Spinal cord (tissue), 10 donors: ENCODE data around the gene PNMA1. TPM values are rescaled to one million over a fixed set of nuclear protein-coding genes. Genes with fewer than 3 reads are reported as not detected.
A peak's percentile ranks its signal among the peaks of the same experiment; 100 is the strongest.

ENCODE experiments used
- DNase-seq, 6 donors: peaks; one replicate each; pipeline versions ENCODE4 v3.0.0 to v3.0.0-alpha.2; 2013 to 2015; ENCODE audit warnings: low spot score in 6 of 6, low read depth in 4 of 6
- H3K27ac ChIP-seq: one replicate; pipeline ENCODE4 v1.5.1; 2013; ENCODE audit warnings: low read depth, low read length, control low read depth
- H3K27me3 ChIP-seq: one replicate; pipeline ENCODE4 v1.6.1; 2013; ENCODE audit warnings: low read length; ENCODE audit not compliant: control insufficient read depth, insufficient read depth
- H3K36me3 ChIP-seq: one replicate; pipeline ENCODE4 v1.6.1; 2013; ENCODE audit warnings: low read length; ENCODE audit not compliant: control insufficient read depth, insufficient read depth
- H3K4me1 ChIP-seq: one replicate; pipeline ENCODE4 v1.6.1; 2013; ENCODE audit warnings: low read length; ENCODE audit not compliant: control insufficient read depth, insufficient read depth
- H3K4me3 ChIP-seq: one replicate; pipeline ENCODE4 v1.5.1; 2013; ENCODE audit warnings: low read depth, low read length, control low read depth
- H3K9me3 ChIP-seq: one replicate; pipeline ENCODE4 v1.6.1; 2013; ENCODE audit warnings: low read length; ENCODE audit not compliant: control insufficient read depth, insufficient read depth
- WGBS: methylation state at CpG from one replicate; pipeline ENCODE4 v1.1.5; 2013; ENCODE audit warnings: missing lambda C conversion rate; ENCODE audit not compliant: insufficient coverage; 5-methylcytosine and 5-hydroxymethylcytosine counted together
- polyA plus RNA-seq, 2 donors: library from polyadenylated mRNA; unstranded; fragments of 120-200 nt; gene quantifications; one replicate each; pipeline ENCODE4 v1.2.1, GENCODE V29; 2013; ENCODE audit not compliant: insufficient read length in 2 of 2
- total RNA-seq, 2 donors: library from RNA; depleted of rRNA in 1 of 2; stranded (reverse); fragments of 120-200 nt in 1 of 2; fragments of >200 nt in 1 of 2; gene quantifications; one replicate each; pipeline versions ENCODE4 v1.2.3 to v1.2.4, GENCODE V29; 2013 to 2014
- donor health status: healthy.

PNMA1 gene
- total and polyA plus RNA-seq, 4 donors = 39.5 to 282 (median 189) TPM

DNA sequence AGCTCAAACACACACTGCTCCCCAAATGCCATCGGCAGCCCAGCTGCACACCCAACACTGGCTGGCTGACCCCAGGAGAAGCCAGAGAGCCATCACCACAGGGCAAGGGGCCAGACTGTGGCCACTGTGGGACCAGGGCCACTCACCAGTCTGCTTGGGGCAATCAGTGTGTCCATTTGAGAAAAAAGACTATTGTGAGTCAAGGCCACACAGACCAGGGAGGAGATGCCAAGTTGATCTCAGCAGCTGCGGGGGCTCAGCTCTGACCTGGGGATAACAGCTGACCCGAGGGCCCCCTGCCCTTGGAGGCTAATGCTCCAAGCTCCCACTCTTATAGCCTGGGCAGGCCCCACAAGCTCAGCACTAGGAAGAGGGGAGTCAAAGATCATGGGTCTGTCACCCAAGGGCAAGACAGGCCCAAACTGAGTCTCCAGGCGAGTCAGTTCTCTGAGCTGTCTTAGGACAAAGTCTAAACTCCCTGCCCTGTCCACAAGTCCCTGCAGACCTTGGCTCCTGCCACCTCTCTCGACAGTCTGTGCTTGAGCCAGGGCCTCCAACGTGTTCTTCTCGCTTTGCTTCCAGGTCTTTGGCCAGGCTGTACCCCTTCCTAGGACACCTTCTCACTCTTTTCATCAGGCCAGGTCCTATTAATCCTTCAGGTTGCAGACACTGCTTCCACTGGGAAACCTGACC is 30.1 kb upstream of the PNMA1 start:
- peaks cover 82% of the 10 kb centered on the region for H3K4me1 ChIP-seq
- H3K27ac ChIP-seq = no peak overlapping the region
- 70% methylated on average over 7 of the region's 7 CpGs for WGBS
- no peaks in the 10 kb centered on the region for H3K27me3 ChIP-seq
- no peak for DNase-seq
- H3K9me3 ChIP-seq = no peaks in the 10 kb centered on the region
- H3K4me3 ChIP-seq = no peak overlapping the region
- peaks cover 16% of the 10 kb centered on the region for H3K36me3 ChIP-seq

DNA sequence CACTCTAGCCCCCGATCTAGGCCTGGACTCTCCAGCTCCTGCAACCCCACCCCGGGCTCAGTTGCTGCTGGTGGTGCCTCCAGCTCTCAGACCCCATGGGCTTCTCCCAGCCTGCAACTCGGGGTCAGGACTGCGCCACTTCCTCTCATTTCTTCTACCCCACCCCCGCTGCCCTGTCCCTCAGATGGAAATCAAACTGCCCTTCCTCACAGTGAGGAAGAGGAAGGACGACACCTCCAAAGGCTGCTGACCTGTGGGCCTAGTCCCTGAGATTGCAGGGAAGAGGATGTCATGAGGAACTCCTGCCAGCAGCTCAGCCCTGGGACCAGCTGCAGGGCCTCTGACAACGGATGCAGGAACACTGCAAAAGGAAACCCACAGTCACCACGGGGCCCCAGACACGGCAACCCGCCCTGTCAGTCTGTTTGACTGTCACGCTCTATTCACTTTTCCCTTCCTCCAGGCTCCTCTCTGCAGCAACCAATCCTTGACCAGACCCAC is 29.3 kb upstream of the PNMA1 start:
- 56% methylated on average over 7 of the region's 11 CpGs for WGBS
- H3K36me3 ChIP-seq = peaks cover 24% of the 10 kb centered on the region
- no peaks in the 10 kb centered on the region for H3K9me3 ChIP-seq
- H3K27me3 ChIP-seq = no peaks in the 10 kb centered on the region
- H3K27ac ChIP-seq = peak overlapping the region; percentile 53
- H3K4me3 ChIP-seq = no peak overlapping the region
- peaks cover 82% of the 10 kb centered on the region for H3K4me1 ChIP-seq
- DNase-seq = no peak

DNA sequence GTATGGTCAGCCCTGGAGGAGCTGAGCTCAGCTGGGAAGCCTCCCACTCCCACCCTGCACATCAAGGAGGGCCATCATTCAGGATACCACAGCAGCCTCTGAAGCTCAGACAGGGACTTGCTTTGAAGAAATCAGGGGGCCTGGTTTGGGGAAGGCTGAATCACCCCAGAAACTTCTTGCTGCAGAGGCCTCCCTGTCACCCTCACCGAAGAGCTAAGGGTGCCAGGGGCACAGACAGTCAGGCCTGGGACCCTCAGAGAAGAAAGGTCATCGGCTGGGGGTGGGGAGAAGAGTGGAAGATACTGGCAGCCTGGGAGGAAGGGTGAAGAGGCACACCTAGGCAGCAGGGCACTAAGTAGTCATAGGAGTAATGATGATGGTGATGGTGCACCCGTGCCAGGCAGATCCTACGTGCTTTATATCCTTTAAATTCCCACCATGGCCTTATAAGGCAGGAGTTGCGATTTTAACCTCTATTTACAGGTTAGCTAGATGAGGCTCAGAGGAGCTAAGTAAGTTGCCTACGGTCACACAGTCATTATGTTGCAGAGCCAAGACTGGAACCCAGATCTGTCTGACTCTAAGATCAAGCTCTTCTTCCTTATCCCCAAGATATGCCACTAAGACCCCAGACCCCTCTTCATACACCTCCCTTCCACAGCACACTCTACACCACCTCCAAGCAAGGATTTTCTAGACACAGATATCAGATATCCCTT is 28.5 kb upstream of the PNMA1 start:
- no peak for DNase-seq
- Histone ChIP-seq H3K4me3 (no peak overlapping the region), H3K27me3 (no peaks in the 10 kb centered on the region), H3K36me3 (peaks cover 32% of the 10 kb centered on the region), H3K4me1 (peaks cover 82% of the 10 kb centered on the region), H3K9me3 (no peaks in the 10 kb centered on the region), H3K27ac (peak overlapping the region; percentile 92)
- 80% methylated on average over 4 of the region's 6 CpGs for WGBS

DNA sequence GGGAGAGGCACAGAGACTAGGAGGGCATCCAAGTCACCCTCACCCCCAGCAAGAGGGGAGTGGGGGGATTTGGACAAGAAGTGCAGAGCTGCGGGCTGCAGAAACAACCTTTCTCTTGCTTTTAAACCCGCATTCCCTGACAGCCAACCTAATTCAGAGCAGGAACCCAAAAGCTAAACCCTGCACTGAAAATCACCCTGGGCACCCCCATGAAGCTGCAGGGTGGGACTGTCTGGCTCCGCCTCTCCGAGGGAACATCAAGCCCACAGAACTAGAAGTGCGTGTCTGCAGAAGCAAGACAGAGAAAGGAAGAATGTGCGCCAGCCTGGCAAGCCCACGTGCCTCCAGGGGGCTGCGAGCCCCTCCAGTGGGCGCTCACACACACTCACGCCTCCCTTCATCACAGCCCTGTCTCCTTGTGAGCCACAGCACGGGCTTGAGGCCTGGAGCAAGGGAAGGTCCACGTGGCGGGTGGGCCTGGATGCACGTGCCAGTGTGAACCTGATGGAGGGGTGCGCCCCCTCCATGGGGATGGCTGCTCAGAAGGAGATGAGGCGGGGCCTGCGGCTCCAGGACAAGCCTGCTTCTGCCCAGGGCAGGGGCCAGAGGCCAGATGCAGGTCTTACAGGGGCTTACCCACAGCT is 27.8 kb upstream of the PNMA1 start:
- peak in 2 of 6 donors; percentile 88 to 91 for DNase-seq
- Histone ChIP-seq H3K27ac (peak overlapping the region; percentile 92), H3K4me1 (peaks cover 80% of the 10 kb centered on the region), H3K27me3 (no peaks in the 10 kb centered on the region), H3K4me3 (no peak overlapping the region), H3K36me3 (peaks cover 37% of the 10 kb centered on the region), H3K9me3 (no peaks in the 10 kb centered on the region)
- WGBS = 18% methylated on average over 16 of the region's 17 CpGs

DNA sequence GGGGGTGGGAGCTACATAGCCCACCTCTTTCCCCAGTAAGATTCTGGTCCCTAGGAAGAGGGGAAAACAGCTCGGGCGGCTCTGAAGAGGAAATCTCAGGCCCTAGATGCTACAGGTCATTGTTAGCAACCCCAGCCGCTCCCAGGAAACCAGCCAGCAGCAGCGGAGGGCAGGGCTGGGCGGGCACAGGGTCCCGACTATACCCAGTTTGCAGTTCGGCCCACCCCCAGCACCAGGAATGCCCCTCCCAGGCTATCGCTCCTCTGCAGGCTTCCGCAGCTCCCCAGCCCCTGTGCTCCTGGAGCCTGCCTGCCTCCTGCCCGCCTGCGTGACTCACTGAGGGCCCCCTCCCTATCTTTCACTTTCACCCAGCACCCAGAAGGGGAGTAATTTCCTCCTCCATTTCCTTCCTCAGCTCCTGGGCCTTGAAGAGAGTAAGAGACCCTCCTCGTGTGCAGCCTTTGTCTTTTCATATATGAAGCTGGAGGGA is 27.2 kb upstream of the PNMA1 start:
- H3K4me3 ChIP-seq = no peak overlapping the region
- peak in 2 of 6 donors; percentile 83 to 88 for DNase-seq

DNA sequence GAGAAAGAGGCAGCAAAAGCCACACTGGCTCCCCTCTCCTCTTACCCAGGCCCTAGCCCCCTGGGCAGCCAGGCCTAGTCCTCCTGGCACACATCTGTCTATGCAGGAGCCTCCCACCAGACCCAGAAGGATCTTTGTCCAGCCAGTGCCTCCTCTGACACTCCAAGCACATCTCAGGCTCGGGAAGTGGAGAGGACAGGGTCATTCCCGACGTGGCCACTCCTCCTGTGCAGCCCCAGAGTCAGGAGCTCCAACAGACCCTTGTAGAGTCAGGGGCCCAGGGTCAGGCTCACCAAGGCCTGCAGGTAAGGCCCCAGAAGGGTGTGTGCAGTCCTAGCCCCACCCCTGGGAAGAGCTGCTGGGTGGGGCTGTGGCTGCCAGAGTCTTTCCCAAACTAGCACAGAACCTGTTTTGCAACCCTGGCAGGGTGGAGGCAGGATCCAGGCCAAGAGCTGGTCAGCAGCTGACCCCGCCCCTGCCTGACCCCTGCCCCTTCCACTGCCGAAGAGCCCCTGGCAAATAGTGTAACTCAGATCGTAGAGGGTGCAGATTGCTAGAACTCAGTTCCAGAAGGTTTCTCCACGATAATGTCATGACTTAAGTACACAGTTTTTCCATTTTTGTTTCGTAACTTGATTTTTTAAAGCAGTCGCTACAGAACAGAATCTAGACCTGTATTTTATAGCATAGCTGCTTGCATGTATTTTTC is 26.6 kb upstream of the PNMA1 start:
- H3K4me3 ChIP-seq = no peak overlapping the region
- H3K36me3 ChIP-seq = peaks cover 41% of the 10 kb centered on the region
- H3K9me3 ChIP-seq = no peaks in the 10 kb centered on the region
- 58% methylated on average over 7 of the region's 9 CpGs for WGBS
- H3K27ac ChIP-seq = peak overlapping the region; percentile 92
- H3K27me3 ChIP-seq = no peaks in the 10 kb centered on the region
- peaks cover 68% of the 10 kb centered on the region for H3K4me1 ChIP-seq
- DNase-seq = no peak

More for the DNA sequence above, 27.2 kb upstream of the PNMA1 start:
- Histone ChIP-seq H3K4me1 (peaks cover 74% of the 10 kb centered on the region), H3K36me3 (peaks cover 41% of the 10 kb centered on the region), H3K9me3 (no peaks in the 10 kb centered on the region), H3K27ac (peak overlapping the region; percentile 92), H3K27me3 (no peaks in the 10 kb centered on the region)
- 16% methylated on average over 7 of the region's 12 CpGs for WGBS

- Histone ChIP-seq H3K4me1 (peaks cover 61% of the 10 kb centered on the region), H3K9me3 (no peaks in the 10 kb centered on the region), H3K27me3 (no peaks in the 10 kb centered on the region), H3K36me3 (peaks cover 41% of the 10 kb centered on the region), H3K4me3 (no peak overlapping the region), H3K27ac (peak overlapping the region; percentile 92)
- DNase-seq = no peak
- 73% methylated on average over 12 of the region's 12 CpGs for whole genome bisulfite sequencing
Measured at GRCh38 chr14:73739899-73740617, 25.9 kb upstream of the PNMA1 start.

DNA sequence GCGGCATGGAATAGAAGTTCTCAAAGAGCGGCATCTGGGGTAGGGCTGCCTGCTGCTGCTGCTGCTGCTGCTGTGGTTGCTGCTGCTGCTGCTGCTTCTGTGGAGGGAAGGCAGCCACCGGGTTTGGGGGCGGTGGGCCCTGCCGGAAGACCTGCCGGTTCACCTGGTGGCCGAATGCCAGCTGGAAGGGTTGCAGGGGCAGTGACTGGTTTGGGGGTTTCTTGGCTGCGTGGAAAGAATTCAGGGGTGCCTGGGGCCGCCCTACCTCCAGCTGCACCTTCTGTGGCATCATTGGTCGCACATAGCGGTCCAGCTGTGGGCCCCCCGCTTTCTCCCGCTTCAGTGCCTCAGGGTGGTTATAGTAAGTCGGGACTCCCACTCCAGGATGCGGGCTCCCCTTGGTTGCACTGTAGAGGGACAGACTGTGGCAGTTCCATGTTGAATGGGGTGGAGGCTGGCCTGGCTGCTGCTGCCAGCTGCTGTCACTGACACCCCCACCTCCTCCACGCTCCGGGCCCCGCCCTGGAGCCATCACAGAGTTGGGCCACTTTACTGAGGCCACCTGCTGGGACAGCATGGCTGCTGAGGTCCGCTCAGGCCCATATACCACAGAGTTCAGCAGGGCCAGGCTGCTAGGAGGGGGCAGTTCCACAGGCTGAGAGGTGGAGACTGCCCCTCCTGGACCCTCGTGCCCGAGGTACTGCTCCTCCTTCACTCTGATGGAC is 25.2 kb upstream of the PNMA1 start:
- Histone ChIP-seq H3K36me3 (peaks cover 43% of the 10 kb centered on the region), H3K27me3 (no peaks in the 10 kb centered on the region), H3K9me3 (no peaks in the 10 kb centered on the region), H3K4me3 (no peak overlapping the region), H3K27ac (peak overlapping the region; percentile 25), H3K4me1 (peaks cover 53% of the 10 kb centered on the region)
- DNase-seq = no peak
- 88% methylated on average over 19 of the region's 21 CpGs for WGBS
